CD4-positive, alpha-beta T cell (primary cell): ENCODE results near the gene ITPR3. TPM values are rescaled to one million over a fixed set of nuclear protein-coding genes. Genes with fewer than 3 reads are reported as not detected.
A peak's percentile ranks its signal among the peaks of the same experiment; 100 is the strongest.

ENCODE experiments used
- ATAC-seq: fragments of 200-7000 bp; cut with Tn5 transposase; one replicate; pipeline ENCODE4 v1.10.0; 2022; ENCODE audit warnings: mild to moderate bottlenecking; ENCODE audit not compliant: poor library complexity
- CTCF ChIA-PET: fragments of 350-600 bp; sonication (Branson Sonifier 250); formaldehyde crosslinking; loops from one replicate; lab custom pipeline; 2021; ENCODE audit warnings: antibody characterized with exemption, inconsistent platforms; lab: Charles Lee
- POLR2A ChIA-PET: fragments of 350-600 bp; sonication (Branson Sonifier 250); formaldehyde crosslinking; loops from one replicate; lab custom pipeline; 2021; ENCODE audit warnings: antibody characterized with exemption, inconsistent platforms; lab: Charles Lee
- DNase-seq, 14 experiments: peaks; one replicate each; pipeline ENCODE4 v3.0.0-alpha.2; 2013 to 2020; ENCODE audit warnings: mixed read lengths in 2 of 14
- H3K27ac ChIP-seq, 2 donors: one replicate each; pipeline versions ENCODE4 v1.5.1 to v1.7.0; 2013; ENCODE audit warnings: low read length in 2 of 2, low read depth in 1 of 2, mild to moderate bottlenecking in 1 of 2
- H3K27me3 ChIP-seq, 2 experiments: 1 replicate in 1 of 2; 2 replicates in 1 of 2; pipeline versions ENCODE4 v1.6.1 to v1.7.0; 2013; ENCODE audit warnings: low read length in 2 of 2, control low read depth in 1 of 2, mild to moderate bottlenecking in 1 of 2, moderate library complexity in 1 of 2; ENCODE audit not compliant: insufficient read depth in 2 of 2, control insufficient read depth in 1 of 2
- H3K36me3 ChIP-seq: one replicate; pipeline ENCODE4 v1.6.1; 2013; ENCODE audit warnings: low read length, control low read depth; ENCODE audit not compliant: insufficient read depth
- H3K4me1 ChIP-seq: one replicate; pipeline ENCODE4 v1.6.1; 2013; ENCODE audit warnings: low read length, control low read depth; ENCODE audit not compliant: insufficient read depth
- H3K4me3 ChIP-seq: one replicate; pipeline ENCODE4 v1.5.1; 2013; ENCODE audit warnings: mild to moderate bottlenecking, low read length, moderate library complexity
- H3K9me3 ChIP-seq, 2 experiments: 1 replicate in 1 of 2; 2 replicates in 1 of 2; pipeline versions ENCODE4 v1.6.1 to v1.7.0; 2013; ENCODE audit warnings: low read length in 2 of 2, mild to moderate bottlenecking in 2 of 2, control low read depth in 1 of 2, moderate library complexity in 1 of 2; ENCODE audit not compliant: control insufficient read depth in 1 of 2, insufficient read depth in 1 of 2
- H3K27ac Mint-ChIP-seq: one replicate; pipeline ENCODE4 v1.8.0; 2020; ENCODE audit warnings: mixed read lengths
- H3K27me3 Mint-ChIP-seq: one replicate; pipeline ENCODE4 v1.8.0; 2021; ENCODE audit warnings: mixed read lengths
- H3K36me3 Mint-ChIP-seq: one replicate; pipeline ENCODE4 v1.8.0; 2021; ENCODE audit warnings: low read depth, mixed read lengths
- H3K4me1 Mint-ChIP-seq: one replicate; pipeline ENCODE4 v1.8.0; 2021; ENCODE audit warnings: low read depth, mixed read lengths
- H3K4me3 Mint-ChIP-seq: one replicate; pipeline ENCODE4 v1.8.0; 2020; ENCODE audit warnings: mild to moderate bottlenecking, mixed read lengths
- H3K9me3 Mint-ChIP-seq: one replicate; pipeline ENCODE4 v1.8.0; 2020; ENCODE audit warnings: mixed read lengths
- intact Hi-C, 2 experiments: fragments of 100-400 bp; cut with DNase I in 1 of 2; cut with micrococcal nuclease in 1 of 2; formaldehyde crosslinking; loops; one replicate each; pipeline versions ENCODE4 v1.15.1 to v1.9.0; 2023 to 2025; cut with DNase I, micrococcal nuclease
- total RNA-seq, 174 experiments: library from RNA in 2 of 174; stranded (reverse) in 2 of 174; gene quantifications; one replicate each; pipeline ENCODE4 v1.2.3 and lab custom pipeline; 2021 to 2026
- TF ChIP-seq, protein P1 (sequence below): fragments of 200-600 bp; IDR thresholded peaks from one replicate; pipeline ENCODE4 v1.8.0; 2022; ENCODE audit warnings: antibody characterized with exemption, mild to moderate bottlenecking

Gene ITPR3
- total RNA-seq, 2 experiments from 2014 or later: 44.5 to 45.5 TPM

DNA sequence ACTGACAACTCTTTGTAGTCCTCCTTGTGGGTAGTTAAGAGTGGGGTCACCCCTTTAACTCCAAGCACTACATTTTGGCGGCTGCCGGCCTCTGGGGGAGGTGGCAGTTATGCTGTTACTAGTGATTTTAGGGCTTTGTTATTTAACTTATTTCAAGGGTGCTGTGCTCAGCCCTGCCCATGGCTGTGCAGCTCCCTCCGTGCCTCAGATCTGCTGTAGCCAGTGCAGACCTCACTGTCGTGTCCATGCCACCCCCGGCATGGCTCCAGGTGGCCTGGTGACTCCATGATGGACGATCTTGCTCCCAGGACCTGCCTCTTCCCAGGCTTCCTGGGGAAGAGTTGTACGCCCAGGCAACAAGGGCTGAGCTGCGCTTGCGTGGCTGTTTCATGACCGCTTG, 75.0 kb downstream of the ITPR3 start:
- no peaks in the 10 kb centered on the region for H3K27me3 Mint-ChIP-seq
- no peak for ATAC-seq
- POLR2A ChIA-PET: interaction anchor here (2.2 to 2.5 kb wide), 2 partner anchors 15 to 125 kb away, joined by 13 to 14 read pairs; partner anchors contain the start of gene UQCC2

DNA sequence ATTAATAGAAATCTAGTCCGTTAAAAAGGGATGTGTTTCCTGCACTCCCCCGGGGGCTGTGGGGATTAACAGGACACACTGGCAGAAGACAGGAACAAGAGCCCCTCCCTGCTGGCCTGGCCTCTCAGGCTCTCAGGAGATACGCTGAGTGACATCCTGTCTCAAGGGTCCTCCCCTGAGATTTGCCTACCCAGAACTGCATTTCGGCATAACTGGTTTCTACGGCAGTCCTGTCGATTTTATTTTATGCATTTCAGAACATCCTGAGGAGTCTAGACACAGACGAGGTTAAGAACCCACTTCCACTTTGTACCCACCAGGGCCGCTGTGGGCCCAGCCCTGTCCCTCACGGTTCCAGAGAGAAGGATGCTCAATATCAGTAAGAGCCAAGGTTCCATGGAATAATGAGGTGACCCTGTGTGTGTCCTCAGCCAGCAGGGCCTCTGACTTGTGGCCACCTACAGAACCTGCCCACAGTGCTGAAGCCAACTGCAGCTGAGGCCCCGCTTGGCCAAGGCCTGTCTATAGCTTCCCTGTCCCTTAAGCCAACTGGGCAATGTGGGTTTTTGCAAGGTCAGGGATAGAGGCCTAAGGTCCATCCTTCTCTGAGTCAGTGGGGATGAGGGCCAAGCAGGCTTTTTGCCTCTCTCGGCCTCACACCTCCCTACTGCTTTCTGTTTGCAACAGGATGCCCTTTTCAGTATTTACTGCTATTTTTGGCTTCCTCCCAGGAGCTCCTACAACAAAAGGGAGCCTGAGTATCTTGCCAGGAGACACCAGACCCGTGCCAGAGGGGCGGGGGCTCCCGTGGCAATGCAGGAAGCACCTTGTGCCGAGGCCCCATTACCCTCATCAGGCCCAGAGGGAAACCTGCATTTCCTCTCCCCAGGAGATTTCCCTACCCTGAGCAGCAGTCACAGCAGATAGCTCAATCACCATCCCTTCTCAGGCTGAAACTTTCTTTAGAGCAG, 75.7 kb downstream of the ITPR3 start:
- ChIA-PET POLR2A (interaction anchor here (0.6 to 1.4 kb wide), 7 partner anchors 14 to 1725 kb away, joined by 3 to 7 read pairs (median 5); partner anchors contain the start of genes BAK1, ITPR3, LEMD2 and UQCC2), CTCF (interaction anchor here (1.3 to 2.0 kb wide), 2 partner anchors 15 to 107 kb away, joined by 4 to 9 read pairs; partner anchors contain the start of gene UQCC2)
- Mint-ChIP-seq H3K27ac (peak overlapping the region; percentile 97), H3K9me3 (no peaks in the 10 kb centered on the region), H3K36me3 (peaks cover 39% of the 10 kb centered on the region), H3K4me3 (peak overlapping the region; percentile 54), H3K4me1 (peaks cover 83% of the 10 kb centered on the region), H3K27me3 (no peaks in the 10 kb centered on the region)
- H3K27me3 ChIP-seq: no peaks in the 10 kb centered on the region
- intact Hi-C loops: loop anchor here in 1 of 2 experiments (1.0 to 10.0 kb wide), 3 partner anchors 14 to 242 kb away; partner anchors contain the start of genes UQCC2 and ZBTB9
- DNase-seq (peak in 10 of 14 experiments; percentile 19 to 71 (median 35)), ATAC-seq (peak; percentile 54)
- peaks cover 44% of the 10 kb centered on the region for H3K36me3 ChIP-seq
- H3K9me3 ChIP-seq: no peaks in the 10 kb centered on the region
- peak overlapping the region; percentile 77 to 88 for H3K27ac ChIP-seq
- TF ChIP-seq, protein P1, sequence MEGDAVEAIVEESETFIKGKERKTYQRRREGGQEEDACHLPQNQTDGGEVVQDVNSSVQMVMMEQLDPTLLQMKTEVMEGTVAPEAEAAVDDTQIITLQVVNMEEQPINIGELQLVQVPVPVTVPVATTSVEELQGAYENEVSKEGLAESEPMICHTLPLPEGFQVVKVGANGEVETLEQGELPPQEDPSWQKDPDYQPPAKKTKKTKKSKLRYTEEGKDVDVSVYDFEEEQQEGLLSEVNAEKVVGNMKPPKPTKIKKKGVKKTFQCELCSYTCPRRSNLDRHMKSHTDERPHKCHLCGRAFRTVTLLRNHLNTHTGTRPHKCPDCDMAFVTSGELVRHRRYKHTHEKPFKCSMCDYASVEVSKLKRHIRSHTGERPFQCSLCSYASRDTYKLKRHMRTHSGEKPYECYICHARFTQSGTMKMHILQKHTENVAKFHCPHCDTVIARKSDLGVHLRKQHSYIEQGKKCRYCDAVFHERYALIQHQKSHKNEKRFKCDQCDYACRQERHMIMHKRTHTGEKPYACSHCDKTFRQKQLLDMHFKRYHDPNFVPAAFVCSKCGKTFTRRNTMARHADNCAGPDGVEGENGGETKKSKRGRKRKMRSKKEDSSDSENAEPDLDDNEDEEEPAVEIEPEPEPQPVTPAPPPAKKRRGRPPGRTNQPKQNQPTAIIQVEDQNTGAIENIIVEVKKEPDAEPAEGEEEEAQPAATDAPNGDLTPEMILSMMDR: no peak
- H3K4me3 ChIP-seq: no peak overlapping the region
- H3K4me1 ChIP-seq: peaks cover 78% of the 10 kb centered on the region

More for the DNA sequence above, 75.0 kb downstream of the ITPR3 start:
- TF ChIP-seq, protein P1: no peak
- H3K27ac ChIP-seq: peak overlapping the region; percentile 77 to 88
- Mint-ChIP-seq H3K9me3 (no peaks in the 10 kb centered on the region), H3K36me3 (peaks cover 45% of the 10 kb centered on the region), H3K4me1 (peaks cover 91% of the 10 kb centered on the region), H3K27ac (peak overlapping the region; percentile 97), H3K4me3 (peak overlapping the region; percentile 54)
- CTCF ChIA-PET: interaction anchor here (2.0 kb wide), 1 partner anchor 16 kb away, joined by 9 read pairs; the partner anchor contains the start of gene UQCC2
- H3K4me1 ChIP-seq: peaks cover 84% of the 10 kb centered on the region
- H3K4me3 ChIP-seq: no peak overlapping the region
- H3K36me3 ChIP-seq: peaks cover 52% of the 10 kb centered on the region
- DNase-seq: no peak
- H3K27me3 ChIP-seq: no peaks in the 10 kb centered on the region
- H3K9me3 ChIP-seq: no peaks in the 10 kb centered on the region
- intact Hi-C loops: loop anchor here in 1 of 2 experiments (1.0 to 10.0 kb wide), 3 partner anchors 15 to 241 kb away; partner anchors contain the start of genes UQCC2 and ZBTB9

DNA sequence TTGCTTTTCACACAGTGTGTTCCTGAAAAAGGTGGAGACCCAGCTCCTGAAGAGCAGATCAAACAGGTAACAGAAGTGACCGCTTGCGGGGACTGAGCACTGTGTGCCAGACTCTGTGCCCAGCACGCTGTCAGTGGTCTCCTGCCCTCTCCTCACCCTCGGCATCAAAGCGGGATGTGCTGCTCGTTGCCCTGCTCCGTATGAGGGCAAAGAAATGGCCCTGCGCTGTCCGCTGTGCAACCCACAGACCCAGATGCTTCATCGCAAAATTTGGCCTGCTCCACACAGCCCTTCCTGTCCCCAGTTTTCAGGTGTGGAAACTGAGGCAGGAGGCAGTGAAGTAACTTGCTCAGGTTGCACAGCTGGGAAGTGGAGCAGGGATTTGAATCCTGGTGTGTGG, 76.7 kb downstream of the ITPR3 start:
- peaks cover 30% of the 10 kb centered on the region for H3K36me3 Mint-ChIP-seq
- no peaks in the 10 kb centered on the region for H3K27me3 Mint-ChIP-seq
- intact Hi-C loops: loop anchor here in 1 of 2 experiments (5.0 to 10.0 kb wide), 2 partner anchors 66 to 243 kb away; partner anchors contain the start of gene ZBTB9
- no peak for DNase-seq
- Histone ChIP-seq H3K4me1 (peaks cover 68% of the 10 kb centered on the region), H3K4me3 (no peak overlapping the region), H3K27me3 (no peaks in the 10 kb centered on the region), H3K27ac (peak overlapping the region; percentile 77 to 88), H3K9me3 (no peaks in the 10 kb centered on the region), H3K36me3 (peaks cover 40% of the 10 kb centered on the region)
- peaks cover 73% of the 10 kb centered on the region for H3K4me1 Mint-ChIP-seq
- H3K27ac Mint-ChIP-seq: peak overlapping the region; percentile 97
- H3K9me3 Mint-ChIP-seq: no peaks in the 10 kb centered on the region
- no peak overlapping the region for H3K4me3 Mint-ChIP-seq
- no peak for ATAC-seq
- POLR2A ChIA-PET: interaction anchor here (0.6 to 1.4 kb wide), 5 partner anchors 13 to 166 kb away, joined by 4 to 7 read pairs (median 6); partner anchors contain the start of genes BAK1, ITPR3 and UQCC2
- CTCF ChIA-PET: interaction anchor here (1.3 to 2.0 kb wide), 2 partner anchors 14 to 108 kb away, joined by 4 to 9 read pairs; partner anchors contain the start of gene UQCC2
- TF ChIP-seq, protein P1: no peak
